Liver (tissue), 9 donors: Measurements from ENCODE around the gene JMJD1C. TPM values are rescaled to one million over a fixed set of nuclear protein-coding genes. Genes with fewer than 3 reads are reported as not detected.
A peak's percentile ranks its signal among the peaks of the same experiment; 100 is the strongest.
"Not testable (repeated sequence)": the region's sequence is repeated elsewhere in the genome, so short reads cannot be mapped to it uniquely, and the experiment has no call there.

ENCODE experiments used
- DNase-seq: peaks from one replicate; pipeline ENCODE4 v3.0.0-alpha.2; 2017; ENCODE audit warnings: low spot score
- H3K27ac ChIP-seq, 2 donors: one replicate each; pipeline ENCODE4 v1.7.0; 2013; ENCODE audit warnings: inconsistent platforms in 2 of 2, low read length in 2 of 2, control low read depth in 1 of 2, low read depth in 1 of 2, mild to moderate bottlenecking in 1 of 2
- H3K27me3 ChIP-seq, 4 donors: one replicate each; pipeline versions ENCODE4 v1.6.1 to v1.7.0; 2013; ENCODE audit warnings: low read length in 3 of 4, inconsistent platforms in 1 of 4, mild to moderate bottlenecking in 1 of 4, moderate library complexity in 1 of 4; ENCODE audit not compliant: control insufficient read depth in 4 of 4, insufficient read depth in 4 of 4
- H3K36me3 ChIP-seq, 4 donors: one replicate each; pipeline versions ENCODE4 v1.6.1 to v1.7.0; 2013; ENCODE audit warnings: low read length in 3 of 4, mild to moderate bottlenecking in 3 of 4, low read depth in 1 of 4, moderate library complexity in 1 of 4; ENCODE audit not compliant: control insufficient read depth in 4 of 4, insufficient read depth in 3 of 4
- H3K4me1 ChIP-seq, 4 donors: one replicate each; pipeline versions ENCODE4 v1.6.1 to v1.7.0; 2013; ENCODE audit warnings: low read length in 3 of 4, mild to moderate bottlenecking in 3 of 4, moderate library complexity in 1 of 4; ENCODE audit not compliant: control insufficient read depth in 4 of 4, insufficient read depth in 4 of 4
- H3K4me3 ChIP-seq, 3 donors: one replicate each; pipeline versions ENCODE4 v1.6.1 to v1.7.0; 2013; ENCODE audit warnings: low read length in 3 of 3, control low read depth in 1 of 3, low read depth in 1 of 3, mild to moderate bottlenecking in 1 of 3
- H3K9ac ChIP-seq, 2 donors: one replicate each; pipeline ENCODE4 v1.7.0; 2013; ENCODE audit warnings: low read length in 2 of 2, mild to moderate bottlenecking in 2 of 2, moderate library complexity in 2 of 2, control low read depth in 1 of 2, low read depth in 1 of 2
- H3K9me3 ChIP-seq, 4 donors: one replicate each; pipeline versions ENCODE4 v1.6.1 to v1.7.0; 2013; ENCODE audit warnings: low read length in 3 of 4; ENCODE audit not compliant: control insufficient read depth in 4 of 4
- CTCF ChIP-seq: fragments of 150-350 bp; IDR thresholded peaks from 2 replicates; pipeline ENCODE4 v1.5.1; 2017; ENCODE audit warnings: improper control_type of control experiment, low read depth, low read length; ENCODE audit not compliant: missing input control
- EGR1 ChIP-seq, 2 donors: IDR thresholded peaks; 2 replicates each; pipeline ENCODE4 v1.6.1; 2016 to 2018; ENCODE audit warnings: antibody characterized with exemption in 2 of 2, low read depth in 2 of 2
- FOXA1 ChIP-seq: IDR thresholded peaks from 2 replicates; pipeline ENCODE4 v1.6.1; 2016; ENCODE audit warnings: antibody characterized with exemption
- FOXA2 ChIP-seq: IDR thresholded peaks from 2 replicates; pipeline ENCODE4 v1.6.1; 2016; ENCODE audit warnings: antibody characterized with exemption
- HNF4A ChIP-seq, 2 donors: conservative IDR thresholded peaks; 2 replicates each; pipeline ENCODE4 v1.6.1; 2016; ENCODE audit warnings: antibody characterized with exemption in 2 of 2, mild to moderate bottlenecking in 2 of 2
- HNF4G ChIP-seq: IDR thresholded peaks from 2 replicates; pipeline ENCODE4 v1.6.1; 2016; ENCODE audit warnings: antibody characterized with exemption
- JUND ChIP-seq, 2 donors: IDR thresholded peaks; 2 replicates each; pipeline ENCODE4 v1.6.1; 2016; ENCODE audit warnings: antibody characterized with exemption in 2 of 2
- MAX ChIP-seq: IDR thresholded peaks from 2 replicates; pipeline ENCODE4 v1.6.1; 2016; ENCODE audit warnings: antibody characterized with exemption
- NR2F2 ChIP-seq: IDR thresholded peaks from 2 replicates; pipeline ENCODE4 v1.6.1; 2016; ENCODE audit warnings: antibody characterized with exemption
- RAD21 ChIP-seq, 2 donors: IDR thresholded peaks; 2 replicates each; pipeline ENCODE4 v1.6.1; 2016; ENCODE audit warnings: antibody characterized with exemption in 2 of 2, mild to moderate bottlenecking in 2 of 2
- REST ChIP-seq: IDR thresholded peaks from 2 replicates; pipeline ENCODE4 v1.6.1; 2016; ENCODE audit warnings: antibody characterized with exemption, mild to moderate bottlenecking
- RXRA ChIP-seq, 2 donors: IDR thresholded peaks; 2 replicates each; pipeline ENCODE4 v1.6.1; 2017 to 2018; ENCODE audit warnings: antibody characterized with exemption in 2 of 2, mild to moderate bottlenecking in 1 of 2
- SP1 ChIP-seq: IDR thresholded peaks from 2 replicates; pipeline ENCODE4 v1.6.1; 2018; ENCODE audit warnings: antibody characterized with exemption, mild to moderate bottlenecking
- TAF1 ChIP-seq: conservative IDR thresholded peaks from 2 replicates; pipeline ENCODE4 v1.6.1; 2016; ENCODE audit warnings: antibody characterized with exemption, mild to moderate bottlenecking
- YY1 ChIP-seq: IDR thresholded peaks from 2 replicates; pipeline ENCODE4 v1.6.1; 2016; ENCODE audit warnings: antibody characterized with exemption, mild to moderate bottlenecking
- WGBS: extraction: QIAGEN DNeasy Blood & Tissue Kit; methylation state at CpG from one replicate; pipeline ENCODE4 v1.1.7; 2013; 5-methylcytosine and 5-hydroxymethylcytosine counted together
- polyA plus RNA-seq, 2 donors: library from polyadenylated mRNA; stranded (reverse) in 1 of 2; unstranded in 1 of 2; fragments of 200-250 nt in 1 of 2; fragments of >200 nt in 1 of 2; fragmentation: Nextera tagmentation in 1 of 2; extraction: Ambion mirVana in 1 of 2; gene quantifications; one replicate each; pipeline versions ENCODE4 v1.2.1 to v1.2.3, GENCODE V29; 2013 to 2015
- total RNA-seq, 2 donors: library from RNA; depleted of rRNA; stranded (reverse); fragments of >200 nt; gene quantifications; one replicate each; pipeline ENCODE4 v1.2.3, GENCODE V29; 2014
- donor health status: healthy.
- donor health status: healthy.
- donor health status: healthy.
- donor health status: healthy.
- donor health status: healthy.

JMJD1C gene
- total and polyA plus RNA-seq, 4 donors = 11.0 to 93.1 (median 56.0) TPM

GRCh38 chr10:63286754-63287264 lies 179.0 kb downstream of the JMJD1C start:
- Histone ChIP-seq H3K36me3 (no peaks in the 10 kb centered on the region), H3K4me1 (peaks cover 4 to 25% (median 10%) of the 10 kb centered on the region in 4 donors), H3K9ac (no peak overlapping the region), H3K27ac (peak overlapping the region in 1 of 2 donors; percentile 24), H3K4me3 (no peak overlapping the region), H3K9me3 (no peaks in the 10 kb centered on the region), H3K27me3 (no peaks in the 10 kb centered on the region)
- WGBS = 51% methylated on average over 4 of the region's 4 CpGs
- DNase-seq = no peak
- TF ChIP-seq JUND (IDR thresholded peaks at IDR 0.05) (no peak), RAD21 (IDR thresholded peaks at IDR 0.05) (peak in 1 of 2 donors; percentile 0), REST (no peak), MAX (no peak), SP1 (no peak), TAF1 (no peak)

GRCh38 chr10:63286340-63286739 lies 179.4 kb downstream of the JMJD1C start:
- H3K9me3 ChIP-seq = no peaks in the 10 kb centered on the region
- peaks cover 4 to 25% (median 10%) of the 10 kb centered on the region in 4 donors for H3K4me1 ChIP-seq
- DNase-seq = no peak
- TF ChIP-seq FOXA1 = no peak
- no peak for TF ChIP-seq CTCF
- TF ChIP-seq NR2F2 = no peak
- TF ChIP-seq EGR1 (IDR thresholded peaks at IDR 0.05; ENCODE audit: low read depth in 2 of 2) = no peak
- TF ChIP-seq JUND (IDR thresholded peaks at IDR 0.05) = no peak
- peak; percentile 62 to 78 for TF ChIP-seq HNF4A (conservative IDR thresholded peaks at IDR 0.05)
- no peak for TF ChIP-seq SP1
- TF ChIP-seq HNF4G = no peak
- peak; percentile 24 to 40 for TF ChIP-seq RAD21 (IDR thresholded peaks at IDR 0.05)
- no peak for TF ChIP-seq MAX
- TF ChIP-seq RXRA (IDR thresholded peaks at IDR 0.05) = peak in 1 of 2 donors; percentile 65
- TF ChIP-seq FOXA2 = peak; percentile 10
- TF ChIP-seq YY1 = peak; percentile 53
- TF ChIP-seq TAF1 = no peak
- no peak for TF ChIP-seq REST
- no peak overlapping the region for H3K9ac ChIP-seq
- H3K4me3 ChIP-seq = no peak overlapping the region
- WGBS = 32% methylated on average over 5 of the region's 5 CpGs
- H3K36me3 ChIP-seq = no peaks in the 10 kb centered on the region
- no peak overlapping the region for H3K27ac ChIP-seq
- H3K27me3 ChIP-seq = no peaks in the 10 kb centered on the region

GRCh38 chr10:63283901-63284300 lies 181.9 kb downstream of the JMJD1C start:
- peaks cover 4 to 25% (median 10%) of the 10 kb centered on the region in 4 donors for H3K4me1 ChIP-seq
- H3K9ac ChIP-seq, H3K27me3 ChIP-seq, H3K36me3 ChIP-seq, H3K4me3 ChIP-seq, H3K27ac ChIP-seq, H3K9me3 ChIP-seq, DNase-seq: not testable (repeated sequence)
- WGBS = 92% methylated on average over 6 of the region's 6 CpGs
